ENCODE measurements around the gene CCIN. TPM values are rescaled to one million over a fixed set of nuclear protein-coding genes. Genes with fewer than 3 reads are reported as not detected.

The CCIN gene
- total RNA-seq, 1 donor from 2014 or later, result not detected

DNA sequence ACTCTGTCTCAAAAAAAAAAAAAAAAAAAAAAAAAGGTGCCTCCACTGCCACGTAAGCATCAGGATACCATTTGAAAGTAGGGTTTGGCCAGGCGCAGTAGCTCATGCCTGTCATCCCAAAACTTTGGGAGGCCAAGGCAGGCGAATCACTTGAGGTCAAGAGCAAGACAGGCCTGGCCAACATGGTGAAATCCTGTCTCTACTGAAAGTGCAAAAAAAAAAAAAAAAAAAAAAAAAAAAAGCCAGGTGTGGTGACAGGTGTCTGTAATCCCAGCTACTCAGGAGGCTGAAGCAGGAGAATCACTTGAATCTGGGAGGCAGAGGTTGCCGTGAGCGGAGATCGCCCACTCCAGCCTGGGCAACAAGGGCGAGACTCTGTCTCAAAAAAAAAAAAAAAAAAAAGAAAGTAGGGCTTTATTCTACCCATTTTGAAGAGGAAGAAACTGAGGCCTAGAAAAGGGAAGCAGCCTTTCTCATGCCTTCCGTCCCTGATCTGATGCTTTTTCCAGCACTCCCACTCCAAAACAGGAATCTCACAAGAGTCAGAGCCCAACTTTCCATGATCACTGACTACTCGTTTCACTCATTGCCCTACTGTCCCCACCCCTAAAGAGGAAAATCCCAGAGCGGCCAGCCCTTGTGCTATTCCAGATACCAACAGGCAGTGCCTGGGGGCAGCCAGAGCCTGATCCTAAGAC, 16.3 kb upstream of the CCIN start:
- H3K27me3 ChIP-seq (ENCODE audit: control insufficient read depth, insufficient read depth, low read length), result no peaks in the 10 kb centered on the region
- TF ChIP-seq, protein P1, sequence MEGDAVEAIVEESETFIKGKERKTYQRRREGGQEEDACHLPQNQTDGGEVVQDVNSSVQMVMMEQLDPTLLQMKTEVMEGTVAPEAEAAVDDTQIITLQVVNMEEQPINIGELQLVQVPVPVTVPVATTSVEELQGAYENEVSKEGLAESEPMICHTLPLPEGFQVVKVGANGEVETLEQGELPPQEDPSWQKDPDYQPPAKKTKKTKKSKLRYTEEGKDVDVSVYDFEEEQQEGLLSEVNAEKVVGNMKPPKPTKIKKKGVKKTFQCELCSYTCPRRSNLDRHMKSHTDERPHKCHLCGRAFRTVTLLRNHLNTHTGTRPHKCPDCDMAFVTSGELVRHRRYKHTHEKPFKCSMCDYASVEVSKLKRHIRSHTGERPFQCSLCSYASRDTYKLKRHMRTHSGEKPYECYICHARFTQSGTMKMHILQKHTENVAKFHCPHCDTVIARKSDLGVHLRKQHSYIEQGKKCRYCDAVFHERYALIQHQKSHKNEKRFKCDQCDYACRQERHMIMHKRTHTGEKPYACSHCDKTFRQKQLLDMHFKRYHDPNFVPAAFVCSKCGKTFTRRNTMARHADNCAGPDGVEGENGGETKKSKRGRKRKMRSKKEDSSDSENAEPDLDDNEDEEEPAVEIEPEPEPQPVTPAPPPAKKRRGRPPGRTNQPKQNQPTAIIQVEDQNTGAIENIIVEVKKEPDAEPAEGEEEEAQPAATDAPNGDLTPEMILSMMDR (IDR thresholded peaks at IDR 0.05; ENCODE audit: insufficient read depth, low read length, poor library complexity, severe bottlenecking), result no peak

DNA sequence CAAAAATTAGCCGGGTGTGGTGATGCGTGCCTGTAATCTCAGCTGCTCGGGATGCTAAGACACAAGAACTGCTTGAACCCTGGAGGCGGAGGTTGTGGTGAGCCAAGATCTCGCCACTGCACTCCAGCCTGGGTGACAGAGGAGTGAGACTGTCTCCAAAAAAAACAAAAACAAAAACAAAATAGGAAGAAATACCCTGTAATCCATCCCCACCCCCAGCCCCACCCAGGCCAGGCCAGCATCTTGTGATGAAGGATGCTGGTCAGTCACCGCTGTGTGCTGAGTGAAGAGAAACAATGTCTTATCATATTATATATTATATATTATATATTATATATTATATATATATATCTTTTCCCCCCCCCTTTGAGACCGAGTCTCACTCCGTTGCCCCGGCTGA, 15.4 kb upstream of the CCIN start:
- no peak for DNase-seq (ENCODE audit: low read depth)
- no peak overlapping the region for H3K4me3 ChIP-seq (ENCODE audit: low read depth, low read length)
- no peaks in the 10 kb centered on the region for H3K27me3 ChIP-seq (ENCODE audit: control insufficient read depth, insufficient read depth, low read length)
- TF ChIP-seq, protein P1 (IDR thresholded peaks at IDR 0.05; ENCODE audit: insufficient read depth, low read length, poor library complexity, severe bottlenecking), result no peak
- no peaks in the 10 kb centered on the region for H3K36me3 ChIP-seq (ENCODE audit: control insufficient read depth, insufficient read depth, low read length)

More for the DNA sequence above, 16.3 kb upstream of the CCIN start:
- no peak for DNase-seq (ENCODE audit: low read depth)
- H3K36me3 ChIP-seq (ENCODE audit: control insufficient read depth, insufficient read depth, low read length), result no peaks in the 10 kb centered on the region
- H3K4me3 ChIP-seq (ENCODE audit: low read depth, low read length), result no peak overlapping the region

DNA sequence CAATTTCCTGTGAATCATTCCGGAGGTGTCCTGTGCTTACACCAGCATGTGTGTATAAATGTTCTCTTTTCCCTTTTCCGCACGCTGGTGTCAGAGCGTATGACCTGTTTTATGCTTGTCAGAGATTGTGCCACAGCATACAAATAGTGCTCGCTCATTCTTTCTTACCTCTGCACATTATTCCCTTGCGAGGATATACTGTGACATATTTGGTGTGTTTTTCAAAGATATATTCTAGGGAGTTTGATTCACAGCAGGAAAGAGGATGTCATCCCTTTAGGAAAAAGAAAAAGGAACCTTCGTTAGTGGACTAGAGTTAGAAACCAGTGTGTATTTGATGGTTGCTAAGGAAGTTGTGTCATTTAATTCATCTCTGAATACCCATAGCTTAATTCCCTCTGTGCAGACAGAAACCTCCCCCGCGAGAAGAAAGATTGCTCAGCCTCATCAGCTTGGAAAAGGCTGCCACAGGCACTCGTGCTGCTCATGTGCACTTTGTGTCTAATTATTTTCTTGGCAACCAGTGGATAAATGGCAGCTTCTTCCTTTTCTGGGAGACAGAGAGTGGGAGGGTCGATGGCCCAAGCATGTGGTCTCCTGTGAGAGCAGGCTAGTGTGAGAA, 14.7 kb upstream of the CCIN start:
- H3K27me3 ChIP-seq (ENCODE audit: control insufficient read depth, insufficient read depth, low read length), result no peaks in the 10 kb centered on the region
- DNase-seq (ENCODE audit: low read depth), result no peak
- H3K36me3 ChIP-seq (ENCODE audit: control insufficient read depth, insufficient read depth, low read length), result no peaks in the 10 kb centered on the region
- TF ChIP-seq, protein P1 (IDR thresholded peaks at IDR 0.05; ENCODE audit: insufficient read depth, low read length, poor library complexity, severe bottlenecking), result no peak
- no peak overlapping the region for H3K4me3 ChIP-seq (ENCODE audit: low read depth, low read length)

DNA sequence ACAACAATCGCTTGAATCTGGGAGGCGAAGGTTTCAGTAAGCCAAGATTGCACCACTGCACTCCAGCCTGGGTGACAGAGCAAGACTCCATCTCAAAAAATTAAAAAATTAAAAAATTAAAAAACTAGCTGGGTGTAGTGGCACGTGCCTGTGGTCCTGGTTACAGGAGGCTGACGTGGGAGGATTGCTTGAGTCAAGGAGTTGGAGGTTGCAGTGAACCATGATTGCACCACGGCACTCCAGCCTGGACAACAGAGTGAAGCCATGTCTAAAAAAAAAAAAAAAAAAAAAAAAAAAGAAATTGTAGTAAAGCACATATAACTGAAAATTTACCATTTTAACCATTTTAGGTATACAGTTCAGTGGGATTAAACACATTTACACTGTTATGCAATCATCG, 13.1 kb upstream of the CCIN start:
- no peaks in the 10 kb centered on the region for H3K36me3 ChIP-seq (ENCODE audit: control insufficient read depth, insufficient read depth, low read length)
- no peak overlapping the region for H3K4me3 ChIP-seq (ENCODE audit: low read depth, low read length)
- DNase-seq (ENCODE audit: low read depth), result no peak
- TF ChIP-seq, protein P1 (IDR thresholded peaks at IDR 0.05; ENCODE audit: insufficient read depth, low read length, poor library complexity, severe bottlenecking), result no peak
- H3K27me3 ChIP-seq (ENCODE audit: control insufficient read depth, insufficient read depth, low read length), result no peaks in the 10 kb centered on the region

DNA sequence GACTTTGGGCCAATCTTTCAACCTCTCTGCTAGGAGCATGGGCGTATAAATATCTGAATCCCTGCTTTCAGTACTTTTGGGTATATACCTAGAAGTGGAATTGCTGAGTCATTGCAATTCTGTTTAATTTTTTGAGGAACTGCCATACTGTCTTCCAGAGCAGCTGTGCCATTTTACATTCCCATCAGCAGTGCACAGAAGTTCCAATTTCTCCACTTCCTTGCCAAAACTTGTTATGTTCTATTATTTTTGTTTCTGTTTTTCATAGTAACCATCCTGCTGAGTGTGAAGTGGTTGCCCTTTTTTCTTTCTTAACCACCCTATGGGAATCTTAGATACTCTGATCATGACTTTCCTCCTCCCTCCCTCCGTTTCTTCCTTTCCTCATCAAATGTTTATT, 11.1 kb upstream of the CCIN start:
- no peak for DNase-seq (ENCODE audit: low read depth)
- no peaks in the 10 kb centered on the region for H3K36me3 ChIP-seq (ENCODE audit: control insufficient read depth, insufficient read depth, low read length)
- H3K27me3 ChIP-seq (ENCODE audit: control insufficient read depth, insufficient read depth, low read length), result no peaks in the 10 kb centered on the region
- no peak overlapping the region for H3K4me3 ChIP-seq (ENCODE audit: low read depth, low read length)
- TF ChIP-seq, protein P1 (IDR thresholded peaks at IDR 0.05; ENCODE audit: insufficient read depth, low read length, poor library complexity, severe bottlenecking), result no peak

All from kidney epithelial cell (primary cell).